Stomach (tissue), 9 donors: ENCODE data around the gene ABHD4. TPM values are rescaled to one million over a fixed set of nuclear protein-coding genes. Genes with fewer than 3 reads are reported as not detected.

Experiments
- DNase-seq, 2 donors: peaks; one replicate each; pipeline versions ENCODE4 v3.0.0 to v3.0.0-alpha.2; 2013 to 2019
- H3K27ac ChIP-seq, 5 donors: fragments of 200-600 bp in 4 of 5; sonication (generic) in 4 of 5; one replicate each; pipeline ENCODE4 v1.5.1; 2013 to 2019; ENCODE audit warnings: mild to moderate bottlenecking in 1 of 5, moderate library complexity in 1 of 5
- H3K27me3 ChIP-seq, 3 donors: fragments of 200-600 bp; sonication (generic); one replicate each; pipeline ENCODE4 v1.5.1; 2017 to 2019; ENCODE audit warnings: mixed run types in 1 of 3
- H3K36me3 ChIP-seq, 4 donors: fragments of 200-600 bp; sonication (generic); 1 replicate in 3 of 4; 2 replicates in 1 of 4; pipeline ENCODE4 v1.5.1; 2016 to 2019
- H3K4me1 ChIP-seq, 4 donors: fragments of 200-600 bp; sonication (generic); one replicate each; pipeline ENCODE4 v1.5.1; 2016 to 2019
- H3K4me3 ChIP-seq, 4 donors: fragments of 200-600 bp; sonication (generic) in 3 of 4; one replicate each; pipeline ENCODE4 v1.5.1; 2016 to 2019; ENCODE audit warnings: mild to moderate bottlenecking in 1 of 4
- H3K9me3 ChIP-seq, 4 donors: fragments of 200-600 bp; sonication (generic); one replicate each; pipeline ENCODE4 v1.5.1; 2016 to 2019
- EP300 ChIP-seq: sonication (generic); formaldehyde crosslinking; IDR thresholded peaks from one replicate; pipeline ENCODE4 v1.6.1; 2017; ENCODE audit warnings: antibody characterized with exemption
- POLR2A ChIP-seq, 4 donors: fragments of 450-650 bp; IDR thresholded peaks; one replicate each; pipeline ENCODE4 v1.6.1; 2016; ENCODE audit warnings: antibody characterized with exemption in 4 of 4, control low read depth in 2 of 4, mild to moderate bottlenecking in 1 of 4, moderate library complexity in 1 of 4
- POLR2AphosphoS5 ChIP-seq, 3 donors: sonication (generic); formaldehyde crosslinking; IDR thresholded peaks; one replicate each; pipeline ENCODE4 v1.6.1; 2016; ENCODE audit warnings: antibody characterized with exemption in 3 of 3
- WGBS, 5 donors: extraction: QIAGEN DNeasy Blood & Tissue Kit in 3 of 5; methylation state at CpG; one replicate each; pipeline versions ENCODE4 v1.1.5 to v1.1.7; 2013 to 2018; 5-methylcytosine and 5-hydroxymethylcytosine counted together
- intact Hi-C: fragments of 100-400 bp; cut with DNase I; formaldehyde crosslinking; loops from one replicate; pipeline ENCODE4 v1.15.1; 2023; ENCODE audit warnings: low total_unique reads
- polyA plus RNA-seq, 3 donors: library from polyadenylated mRNA; stranded (reverse); fragments of 200-250 nt; gene quantifications; one replicate each; pipeline ENCODE4 v1.2.3, GENCODE V29; 2013
- total RNA-seq, 5 donors: library from RNA; depleted of rRNA; stranded (reverse); fragments of >200 nt; gene quantifications; one replicate each; pipeline versions ENCODE4 v1.1.0 to v1.2.3, GENCODE V29; 2014 to 2016
- TF ChIP-seq, protein P1 (sequence below), 7 experiments: fragments of 450-650 bp in 4 of 7; fragments of 200-600 bp in 3 of 7; sonication (generic) in 3 of 7; IDR thresholded peaks; one replicate each; pipeline ENCODE4 v1.5.1; 2016 to 2019; ENCODE audit warnings: antibody characterized with exemption in 7 of 7, control low read depth in 2 of 7, mild to moderate bottlenecking in 1 of 7
- donor health status: healthy with polysubstance abuse.
- donor health status: Bipolar disorder and iron deficiency.
- donor health status: healthy.

Gene ABHD4
- total and polyA plus RNA-seq, 8 donors, result 12.2 to 130 (median 23.2) TPM

- no peaks in the 10 kb centered on the region for H3K27me3 ChIP-seq
- H3K4me1 ChIP-seq, result peaks cover 0 to 3% (median 0%) of the 10 kb centered on the region in 4 donors
- H3K9me3 ChIP-seq, result no peaks in the 10 kb centered on the region
- no peaks in the 10 kb centered on the region for H3K36me3 ChIP-seq
- WGBS, 5 donors, result 68 to 72% (median 71%) methylated on average over 7 of the region's 7 CpGs
- no peak overlapping the region for H3K4me3 ChIP-seq
- intact Hi-C loops, result no loop called here
- H3K27ac ChIP-seq, result no peak overlapping the region
- DNase-seq, result no peak
- TF ChIP-seq, protein P1, sequence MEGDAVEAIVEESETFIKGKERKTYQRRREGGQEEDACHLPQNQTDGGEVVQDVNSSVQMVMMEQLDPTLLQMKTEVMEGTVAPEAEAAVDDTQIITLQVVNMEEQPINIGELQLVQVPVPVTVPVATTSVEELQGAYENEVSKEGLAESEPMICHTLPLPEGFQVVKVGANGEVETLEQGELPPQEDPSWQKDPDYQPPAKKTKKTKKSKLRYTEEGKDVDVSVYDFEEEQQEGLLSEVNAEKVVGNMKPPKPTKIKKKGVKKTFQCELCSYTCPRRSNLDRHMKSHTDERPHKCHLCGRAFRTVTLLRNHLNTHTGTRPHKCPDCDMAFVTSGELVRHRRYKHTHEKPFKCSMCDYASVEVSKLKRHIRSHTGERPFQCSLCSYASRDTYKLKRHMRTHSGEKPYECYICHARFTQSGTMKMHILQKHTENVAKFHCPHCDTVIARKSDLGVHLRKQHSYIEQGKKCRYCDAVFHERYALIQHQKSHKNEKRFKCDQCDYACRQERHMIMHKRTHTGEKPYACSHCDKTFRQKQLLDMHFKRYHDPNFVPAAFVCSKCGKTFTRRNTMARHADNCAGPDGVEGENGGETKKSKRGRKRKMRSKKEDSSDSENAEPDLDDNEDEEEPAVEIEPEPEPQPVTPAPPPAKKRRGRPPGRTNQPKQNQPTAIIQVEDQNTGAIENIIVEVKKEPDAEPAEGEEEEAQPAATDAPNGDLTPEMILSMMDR (IDR thresholded peaks at IDR 0.05), result no peak
Measured at GRCh38 chr14:22627506-22628263, 29.6 kb downstream of the ABHD4 start.

DNA sequence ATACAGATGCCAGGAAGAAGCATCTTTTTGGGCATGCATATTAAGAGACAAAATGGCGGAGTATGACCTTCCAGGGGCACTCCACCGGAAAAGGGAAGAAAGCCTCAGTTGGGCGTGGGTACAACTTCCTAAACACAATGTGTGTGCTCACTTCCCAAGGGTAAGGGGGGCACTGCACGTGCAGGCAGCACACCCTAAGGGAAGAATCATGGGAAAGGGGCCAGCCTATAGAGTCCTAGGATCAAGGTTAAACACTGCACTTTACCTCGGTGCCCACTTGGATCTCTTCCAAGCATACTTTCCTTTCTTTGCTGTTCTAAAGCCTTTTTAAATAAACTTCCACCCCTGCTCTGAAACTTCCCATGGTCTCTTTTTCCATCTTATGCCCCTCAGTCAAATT is 31.3 kb downstream of the ABHD4 start:
- Histone ChIP-seq H3K4me3 (no peak overlapping the region), H3K36me3 (no peaks in the 10 kb centered on the region), H3K9me3 (no peaks in the 10 kb centered on the region), H3K27me3 (no peaks in the 10 kb centered on the region), H3K27ac (no peak overlapping the region), H3K4me1 (peaks cover 0 to 3% (median 0%) of the 10 kb centered on the region in 4 donors)
- WGBS, 5 donors, result 48 to 54% (median 50%) methylated on average over 5 of the region's 5 CpGs
- TF ChIP-seq, protein P1 (IDR thresholded peaks at IDR 0.05), result no peak
- no peak for TF ChIP-seq EP300
- TF ChIP-seq POLR2AphosphoS5 (IDR thresholded peaks at IDR 0.05), result no peak
- TF ChIP-seq POLR2A (IDR thresholded peaks at IDR 0.05), result no peak
- intact Hi-C loops, result no loop called here
- DNase-seq, result no peak

- 92 to 100% (median 97%) methylated on average over 3 of the region's 3 CpGs for WGBS, 5 donors
- DNase-seq, result no peak
- Histone ChIP-seq H3K36me3 (no peaks in the 10 kb centered on the region), H3K4me1 (peaks cover 0 to 3% (median 0%) of the 10 kb centered on the region in 4 donors), H3K9me3 (no peaks in the 10 kb centered on the region), H3K27me3 (no peaks in the 10 kb centered on the region), H3K27ac (no peak overlapping the region), H3K4me3 (no peak overlapping the region)
- intact Hi-C loops, result no loop called here
- TF ChIP-seq EP300, result no peak
- no peak for TF ChIP-seq POLR2A (IDR thresholded peaks at IDR 0.05)
- TF ChIP-seq, protein P1 (IDR thresholded peaks at IDR 0.05), result no peak
- TF ChIP-seq POLR2AphosphoS5 (IDR thresholded peaks at IDR 0.05), result no peak
Measured at GRCh38 chr14:22630066-22630465, 32.0 kb downstream of the ABHD4 start.

GRCh38 chr14:22630486-22630885 is 32.4 kb downstream of the ABHD4 start:
- Histone ChIP-seq H3K36me3 (no peaks in the 10 kb centered on the region), H3K4me1 (peaks cover 0 to 3% (median 0%) of the 10 kb centered on the region in 4 donors), H3K4me3 (no peak overlapping the region), H3K9me3 (no peaks in the 10 kb centered on the region), H3K27ac (no peak overlapping the region), H3K27me3 (no peaks in the 10 kb centered on the region)
- DNase-seq, result no peak
- WGBS, 5 donors, result 61 to 92% (median 84%) methylated on average over 2 of the region's 2 CpGs
- TF ChIP-seq EP300, result no peak
- TF ChIP-seq POLR2AphosphoS5 (IDR thresholded peaks at IDR 0.05), result no peak
- TF ChIP-seq POLR2A (IDR thresholded peaks at IDR 0.05), result no peak
- TF ChIP-seq, protein P1 (IDR thresholded peaks at IDR 0.05), result no peak
- intact Hi-C loops, result no loop called here
